Hematopoietic multipotent progenitor cell treated with erythropoietin and hydrocortisone succinate and interleukin-3 and kit ligand, for 4 days (in vitro differentiated cells): ENCODE data around the gene INCENP.
"Not testable (repeated sequence)": the region's sequence is repeated elsewhere in the genome, so short reads cannot be mapped to it uniquely, and the experiment has no call there.

Experiments
- DNase-seq: peaks from one replicate; pipeline ENCODE4 v3.0.0-alpha.2; 2015

Gene INCENP

GRCh38 chr11:62181097-62181496, 57.3 kb downstream of the INCENP start:
- no peak for DNase-seq

GRCh38 chr11:62182147-62182891, 58.5 kb downstream of the INCENP start:
- no peak for DNase-seq

GRCh38 chr11:62186195-62186594, 62.4 kb downstream of the INCENP start:
- DNase-seq = no peak

- no peak for DNase-seq
Observed at GRCh38 chr11:62190011-62190410, 66.2 kb downstream of the INCENP start, which contains the start of gene SCGB1D1. Gene SCGB1D1 (plus strand): TSS chr11:62190216. CDS start chr11:62190285, 69 bp downstream.

GRCh38 chr11:62193952-62194351, 70.1 kb downstream of the INCENP start:
- DNase-seq = peak; percentile 8

GRCh38 chr11:62195010-62195409, 71.2 kb downstream of the INCENP start:
- not testable (repeated sequence) for DNase-seq

GRCh38 chr11:62195945-62196344, 72.1 kb downstream of the INCENP start:
- no peak for DNase-seq

- DNase-seq = not testable (repeated sequence)
Observed at GRCh38 chr11:62197400-62197799, 73.6 kb downstream of the INCENP start.

GRCh38 chr11:62201376-62201775, 77.6 kb downstream of the INCENP start:
- DNase-seq = no peak
